ENCODE data around the gene PRKAA2.

PRKAA2 gene

DNA sequence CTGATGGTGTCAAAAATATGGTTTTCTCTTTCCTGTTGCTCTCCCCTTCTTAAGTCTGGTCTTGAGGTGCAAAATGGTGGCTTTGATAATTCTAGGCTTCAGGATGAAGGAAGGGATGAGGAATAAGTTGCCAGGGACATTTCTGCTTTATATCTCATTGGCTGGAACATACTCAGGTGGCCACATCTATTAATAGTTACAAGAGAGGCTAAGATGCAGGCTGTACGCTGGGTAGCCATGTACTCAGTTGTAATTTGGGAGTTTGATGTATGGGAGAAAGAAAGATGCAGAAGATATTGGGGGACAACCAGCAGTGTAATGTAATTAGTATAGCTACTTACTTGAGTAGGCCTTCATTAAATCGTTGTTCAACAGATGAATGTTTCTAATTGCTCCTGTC is 25.2 kb downstream of the PRKAA2 start:
- no peak overlapping the region for H3K27ac Mint-ChIP-seq
- H3K4me3 Mint-ChIP-seq: no peak overlapping the region
- no peaks in the 10 kb centered on the region for H3K4me1 Mint-ChIP-seq (ENCODE audit: low read depth)
- no peaks in the 10 kb centered on the region for H3K27me3 Mint-ChIP-seq
- no peaks in the 10 kb centered on the region for H3K9me3 Mint-ChIP-seq
- intact Hi-C loops (cut with micrococcal nuclease): no loop called here
- no peaks in the 10 kb centered on the region for H3K36me3 Mint-ChIP-seq (ENCODE audit: low read depth)

DNA sequence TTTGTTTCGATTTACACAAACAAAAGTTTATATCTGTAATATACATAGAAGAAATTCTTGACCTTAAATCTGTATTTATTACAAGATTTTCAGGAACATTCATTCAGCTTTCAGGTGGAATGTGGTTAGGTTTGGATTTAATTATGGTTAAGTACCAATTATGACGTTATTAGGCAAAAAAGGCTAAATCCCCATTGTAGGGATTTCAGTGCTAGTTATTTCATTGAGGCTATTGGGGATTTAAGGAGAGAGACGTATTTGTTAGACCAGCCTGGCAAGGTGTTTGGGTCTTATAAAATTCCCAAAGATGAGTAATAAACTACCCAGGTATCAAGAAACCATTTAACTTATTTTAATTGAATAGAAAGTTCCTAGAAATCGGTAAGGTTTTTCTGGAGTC is 26.0 kb downstream of the PRKAA2 start:
- no peak overlapping the region for H3K27ac Mint-ChIP-seq
- no peaks in the 10 kb centered on the region for H3K27me3 Mint-ChIP-seq
- intact Hi-C loops (cut with micrococcal nuclease): no loop called here
- no peaks in the 10 kb centered on the region for H3K9me3 Mint-ChIP-seq
- no peaks in the 10 kb centered on the region for H3K4me1 Mint-ChIP-seq (ENCODE audit: low read depth)
- H3K4me3 Mint-ChIP-seq: no peak overlapping the region
- no peaks in the 10 kb centered on the region for H3K36me3 Mint-ChIP-seq (ENCODE audit: low read depth)

DNA sequence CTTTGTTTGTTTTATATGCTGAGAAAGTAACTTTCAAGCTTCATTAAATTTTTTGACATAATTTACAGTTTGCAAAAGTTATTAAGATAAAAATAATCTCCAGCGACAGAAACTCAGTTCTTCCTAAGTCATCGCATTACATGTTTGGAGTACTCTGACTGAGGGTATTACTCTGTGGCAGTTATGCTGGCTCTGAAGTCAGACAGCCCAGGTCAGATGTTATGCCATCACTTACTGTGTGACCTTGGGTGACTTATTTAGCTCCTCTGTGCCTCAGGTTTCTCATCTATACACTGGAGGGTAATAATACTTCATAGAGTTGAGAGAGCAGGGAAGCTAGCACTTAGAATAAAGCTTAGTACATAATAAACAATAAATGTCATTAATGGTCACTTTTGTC is 26.4 kb downstream of the PRKAA2 start:
- H3K27me3 Mint-ChIP-seq: no peaks in the 10 kb centered on the region
- no peak overlapping the region for H3K4me3 Mint-ChIP-seq
- intact Hi-C loops (cut with micrococcal nuclease): no loop called here
- H3K36me3 Mint-ChIP-seq (ENCODE audit: low read depth): no peaks in the 10 kb centered on the region
- H3K4me1 Mint-ChIP-seq (ENCODE audit: low read depth): no peaks in the 10 kb centered on the region
- no peaks in the 10 kb centered on the region for H3K9me3 Mint-ChIP-seq
- H3K27ac Mint-ChIP-seq: no peak overlapping the region

DNA sequence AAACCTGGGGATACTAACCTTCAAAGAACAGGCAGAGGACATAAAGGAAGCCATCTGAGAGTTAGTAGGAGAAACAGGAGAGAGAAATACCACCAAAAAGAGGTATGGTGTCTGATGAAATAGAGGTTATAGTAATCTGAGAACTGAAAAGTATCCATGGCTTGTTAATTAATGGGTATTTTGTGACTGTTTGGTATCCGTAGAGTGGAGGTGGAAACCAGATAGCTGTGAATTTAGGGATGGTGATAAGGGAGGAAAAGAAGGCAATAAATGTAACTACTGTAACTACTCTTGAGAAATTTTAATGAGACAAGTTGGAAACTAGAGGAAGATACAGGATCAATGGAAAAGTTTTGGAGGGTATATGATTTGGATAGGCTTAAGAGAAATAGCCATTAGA is 27.5 kb downstream of the PRKAA2 start:
- intact Hi-C loops (cut with micrococcal nuclease): no loop called here
- no peak overlapping the region for H3K4me3 Mint-ChIP-seq
- H3K4me1 Mint-ChIP-seq (ENCODE audit: low read depth): no peaks in the 10 kb centered on the region
- H3K27me3 Mint-ChIP-seq: no peaks in the 10 kb centered on the region
- no peaks in the 10 kb centered on the region for H3K36me3 Mint-ChIP-seq (ENCODE audit: low read depth)
- no peaks in the 10 kb centered on the region for H3K9me3 Mint-ChIP-seq
- H3K27ac Mint-ChIP-seq: no peak overlapping the region

DNA sequence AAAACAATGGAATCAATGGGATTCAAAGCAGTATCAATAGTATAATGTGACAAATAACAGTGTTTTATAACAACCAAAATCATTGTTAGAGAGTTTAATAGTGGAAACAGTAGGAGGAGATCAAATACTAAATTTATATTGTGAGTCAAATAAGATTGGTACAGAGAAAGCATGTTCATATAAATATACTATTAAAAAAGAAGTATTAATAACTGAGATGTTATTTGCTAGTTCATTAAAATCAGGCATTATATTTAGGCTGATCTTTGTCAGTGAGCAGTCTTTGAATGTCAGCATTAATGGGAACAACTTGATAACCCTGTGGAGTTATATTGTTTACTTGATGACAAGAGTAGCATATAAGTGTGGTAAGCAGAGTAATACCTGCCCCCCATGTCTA is 30.6 kb downstream of the PRKAA2 start:
- Mint-ChIP-seq H3K4me3 (no peak overlapping the region), H3K27ac (no peak overlapping the region), H3K4me1 (ENCODE audit: low read depth) (no peaks in the 10 kb centered on the region), H3K27me3 (no peaks in the 10 kb centered on the region), H3K9me3 (no peaks in the 10 kb centered on the region), H3K36me3 (ENCODE audit: low read depth) (no peaks in the 10 kb centered on the region)
- intact Hi-C loops (cut with micrococcal nuclease): no loop called here

DNA sequence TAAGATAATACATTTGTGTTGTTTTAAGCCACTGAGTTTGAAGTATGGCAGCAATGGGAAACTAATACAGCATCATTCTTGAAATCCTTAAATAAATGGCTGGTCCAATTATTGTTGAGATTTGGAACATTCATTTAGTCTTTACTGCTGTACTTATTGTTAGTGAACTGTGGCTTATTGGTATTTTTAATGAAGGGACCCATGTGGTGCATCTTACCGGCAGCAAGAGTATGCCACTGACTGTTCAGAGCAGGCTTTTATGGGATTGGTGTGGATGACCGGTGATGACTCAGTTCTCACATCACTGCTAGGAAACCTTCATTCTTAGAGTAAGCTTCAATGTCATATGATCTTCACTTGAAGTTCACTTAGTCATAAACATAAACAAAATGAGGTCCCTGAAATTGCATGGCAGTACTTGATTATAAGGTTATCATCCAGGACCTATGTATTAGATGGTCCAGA is 31.5 kb downstream of the PRKAA2 start:
- Mint-ChIP-seq H3K9me3 (no peaks in the 10 kb centered on the region), H3K4me1 (ENCODE audit: low read depth) (no peaks in the 10 kb centered on the region), H3K4me3 (no peak overlapping the region), H3K27ac (no peak overlapping the region), H3K36me3 (ENCODE audit: low read depth) (no peaks in the 10 kb centered on the region), H3K27me3 (no peaks in the 10 kb centered on the region)
- intact Hi-C loops (cut with micrococcal nuclease): no loop called here

DNA sequence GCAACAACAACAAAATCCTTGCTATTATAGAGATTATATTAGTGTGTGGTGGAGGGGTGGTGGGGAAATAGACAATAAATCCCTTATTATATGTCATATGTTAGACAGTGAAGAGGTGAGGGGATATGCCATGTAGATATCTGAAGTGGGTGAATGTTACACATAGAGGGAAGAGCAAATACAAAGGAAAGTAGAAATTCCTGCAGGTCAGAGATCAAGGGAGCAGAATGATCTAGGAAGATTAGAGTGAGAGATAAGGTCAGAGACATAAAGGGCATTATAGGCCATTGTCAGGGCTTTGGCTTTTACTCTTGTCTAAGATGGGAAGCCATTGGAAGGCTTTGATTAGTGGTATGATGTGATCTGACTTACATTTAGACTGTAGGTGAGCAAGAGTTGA is 38.5 kb downstream of the PRKAA2 start:
- Mint-ChIP-seq H3K27ac (no peak overlapping the region), H3K36me3 (ENCODE audit: low read depth) (no peaks in the 10 kb centered on the region), H3K4me1 (ENCODE audit: low read depth) (no peaks in the 10 kb centered on the region), H3K9me3 (no peaks in the 10 kb centered on the region), H3K4me3 (no peak overlapping the region), H3K27me3 (no peaks in the 10 kb centered on the region)
- intact Hi-C loops (cut with micrococcal nuclease): no loop called here

DNA sequence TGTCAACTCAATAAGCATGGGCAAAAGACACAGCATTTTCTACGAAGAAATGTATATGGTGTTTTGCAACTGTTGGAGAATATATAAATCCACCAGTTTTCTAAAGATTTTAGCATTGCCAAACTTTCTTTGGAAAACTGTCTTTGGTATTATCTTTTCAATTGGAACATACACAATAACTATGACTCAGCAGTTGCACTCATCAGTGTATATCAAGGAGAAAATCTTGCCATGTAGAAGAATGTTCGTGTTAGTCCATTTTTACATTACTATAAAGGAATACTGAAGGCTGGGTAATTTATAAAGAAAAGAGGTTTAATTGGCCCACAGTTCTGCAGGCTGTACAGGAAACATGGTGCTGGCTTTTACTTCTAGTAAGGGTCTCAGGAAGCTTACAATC is 41.1 kb downstream of the PRKAA2 start:
- no peak overlapping the region for H3K4me3 Mint-ChIP-seq
- no peaks in the 10 kb centered on the region for H3K4me1 Mint-ChIP-seq (ENCODE audit: low read depth)
- no peak overlapping the region for H3K27ac Mint-ChIP-seq
- H3K36me3 Mint-ChIP-seq (ENCODE audit: low read depth): no peaks in the 10 kb centered on the region
- intact Hi-C loops (cut with micrococcal nuclease): no loop called here
- H3K9me3 Mint-ChIP-seq: no peaks in the 10 kb centered on the region
- H3K27me3 Mint-ChIP-seq: no peaks in the 10 kb centered on the region

DNA sequence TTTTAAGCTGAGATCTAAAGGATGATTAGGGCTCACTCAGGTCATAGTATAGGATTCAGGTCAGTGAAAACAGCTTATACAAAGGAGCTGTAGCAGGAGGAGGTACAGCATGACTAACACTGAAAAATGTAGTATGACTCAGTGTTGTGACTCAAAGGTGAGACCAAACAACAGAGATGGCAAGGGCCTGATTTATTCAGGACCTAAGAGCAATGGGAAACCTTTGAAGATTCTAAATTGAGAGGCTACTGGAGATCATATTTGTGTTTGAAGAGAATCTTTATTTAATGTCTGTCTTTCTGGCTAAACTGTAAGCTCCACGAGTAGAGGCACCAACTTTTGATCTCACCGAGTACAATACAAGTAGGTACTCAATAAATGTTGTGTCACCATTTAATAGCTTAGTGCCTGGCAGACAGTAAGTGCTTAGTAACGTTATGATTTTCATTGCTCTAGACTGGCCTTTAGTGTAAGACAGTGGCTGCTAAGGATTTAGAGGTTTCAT is 43.5 kb downstream of the PRKAA2 start:
- no peak overlapping the region for H3K4me3 Mint-ChIP-seq
- no peaks in the 10 kb centered on the region for H3K9me3 Mint-ChIP-seq
- H3K4me1 Mint-ChIP-seq (ENCODE audit: low read depth): no peaks in the 10 kb centered on the region
- H3K27me3 Mint-ChIP-seq: no peaks in the 10 kb centered on the region
- no peaks in the 10 kb centered on the region for H3K36me3 Mint-ChIP-seq (ENCODE audit: low read depth)
- H3K27ac Mint-ChIP-seq: no peak overlapping the region
- intact Hi-C loops (cut with micrococcal nuclease): no loop called here

DNA sequence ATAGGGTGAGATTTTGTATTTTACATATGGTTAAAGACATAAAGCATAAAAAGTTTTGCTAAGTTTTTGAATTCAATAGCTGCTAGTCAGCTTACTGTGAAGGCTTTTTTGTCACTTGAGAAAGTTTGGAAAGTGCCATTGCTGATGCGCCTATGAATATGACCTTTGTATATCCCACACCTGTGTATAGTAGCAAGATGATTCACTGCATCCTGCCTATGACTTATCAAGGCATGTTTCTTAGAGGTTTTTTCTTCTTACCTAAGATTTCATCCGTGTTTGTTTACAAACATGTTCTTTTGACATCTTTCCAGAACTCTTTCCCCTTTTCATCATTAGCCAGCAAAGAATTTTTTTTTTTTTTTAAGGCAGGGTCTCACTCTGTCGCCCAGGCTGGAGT is 51.5 kb downstream of the PRKAA2 start:
- no peaks in the 10 kb centered on the region for H3K36me3 Mint-ChIP-seq (ENCODE audit: low read depth)
- no peaks in the 10 kb centered on the region for H3K27me3 Mint-ChIP-seq
- intact Hi-C loops (cut with micrococcal nuclease): no loop called here
- peaks cover 9% of the 10 kb centered on the region for H3K9me3 Mint-ChIP-seq
- H3K27ac Mint-ChIP-seq: no peak overlapping the region
- no peak overlapping the region for H3K4me3 Mint-ChIP-seq
- H3K4me1 Mint-ChIP-seq (ENCODE audit: low read depth): no peaks in the 10 kb centered on the region

DNA sequence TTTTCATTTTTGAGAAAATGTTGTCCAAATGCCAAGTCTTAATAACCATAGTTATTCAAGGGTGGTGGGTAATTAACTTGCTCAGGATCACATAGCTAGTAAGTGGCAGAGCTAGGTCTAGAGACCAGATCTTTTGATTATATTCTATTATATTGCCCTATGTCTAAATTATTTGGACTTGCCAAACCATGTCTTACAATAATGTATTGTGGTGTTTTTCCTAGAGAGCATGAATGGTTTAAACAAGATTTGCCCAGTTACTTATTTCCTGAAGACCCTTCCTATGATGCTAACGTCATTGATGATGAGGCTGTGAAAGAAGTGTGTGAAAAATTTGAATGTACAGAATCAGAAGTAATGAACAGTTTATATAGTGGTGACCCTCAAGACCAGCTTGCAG is 58.6 kb downstream of the PRKAA2 start:
- Mint-ChIP-seq H3K36me3 (ENCODE audit: low read depth) (no peaks in the 10 kb centered on the region), H3K27me3 (no peaks in the 10 kb centered on the region), H3K9me3 (peaks cover 9% of the 10 kb centered on the region), H3K4me3 (no peak overlapping the region), H3K4me1 (ENCODE audit: low read depth) (no peaks in the 10 kb centered on the region), H3K27ac (no peak overlapping the region)
- intact Hi-C loops (cut with micrococcal nuclease): no loop called here

DNA sequence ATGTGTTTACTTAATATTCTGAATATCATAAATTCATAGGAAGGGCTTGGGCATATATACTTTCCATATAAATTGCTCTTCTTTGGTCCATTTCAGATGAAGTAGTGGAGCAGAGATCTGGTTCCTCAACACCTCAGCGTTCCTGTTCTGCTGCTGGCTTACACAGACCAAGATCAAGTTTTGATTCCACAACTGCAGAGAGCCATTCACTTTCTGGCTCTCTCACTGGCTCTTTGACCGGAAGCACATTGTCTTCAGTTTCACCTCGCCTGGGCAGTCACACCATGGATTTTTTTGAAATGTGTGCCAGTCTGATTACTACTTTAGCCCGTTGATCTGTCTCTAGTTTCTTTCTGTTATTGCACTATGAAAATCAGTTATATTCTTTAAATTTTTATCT is 62.3 kb downstream of the PRKAA2 start:
- intact Hi-C loops (cut with micrococcal nuclease): no loop called here
- no peak overlapping the region for H3K4me3 Mint-ChIP-seq
- H3K9me3 Mint-ChIP-seq: no peaks in the 10 kb centered on the region
- no peaks in the 10 kb centered on the region for H3K27me3 Mint-ChIP-seq
- no peaks in the 10 kb centered on the region for H3K4me1 Mint-ChIP-seq (ENCODE audit: low read depth)
- no peak overlapping the region for H3K27ac Mint-ChIP-seq
- H3K36me3 Mint-ChIP-seq (ENCODE audit: low read depth): no peaks in the 10 kb centered on the region

DNA sequence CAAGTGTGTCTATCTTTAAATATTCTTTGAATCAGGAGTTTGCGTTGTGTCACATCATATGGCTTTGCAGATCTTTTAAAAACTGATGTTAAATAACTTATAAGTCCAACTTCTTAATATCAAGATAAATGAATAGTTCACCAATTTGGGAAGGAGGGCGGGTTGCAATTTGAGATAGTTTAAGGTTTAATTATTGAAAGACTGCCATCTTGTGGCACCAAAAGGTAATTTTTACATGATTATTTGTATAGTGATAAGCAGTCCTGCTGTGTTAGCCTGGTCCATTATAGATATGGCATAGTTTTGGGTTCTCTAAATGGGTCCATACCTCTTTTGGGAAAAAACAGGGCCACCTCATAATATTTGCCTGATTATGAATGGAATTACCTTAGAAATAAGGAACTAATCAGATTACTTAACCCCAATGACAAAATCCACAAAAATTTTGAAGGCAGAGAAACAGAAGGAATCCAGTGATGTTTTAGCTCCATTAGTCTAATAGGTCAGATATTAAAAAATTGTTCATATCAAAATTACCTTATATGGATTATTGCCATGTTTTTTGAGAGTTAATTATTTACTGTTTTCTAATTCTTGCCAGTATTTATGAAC is 64.3 kb downstream of the PRKAA2 start:
- H3K36me3 Mint-ChIP-seq (ENCODE audit: low read depth): no peaks in the 10 kb centered on the region
- intact Hi-C loops (cut with micrococcal nuclease): no loop called here
- H3K27me3 Mint-ChIP-seq: no peaks in the 10 kb centered on the region
- no peak overlapping the region for H3K27ac Mint-ChIP-seq
- no peaks in the 10 kb centered on the region for H3K4me1 Mint-ChIP-seq (ENCODE audit: low read depth)
- no peaks in the 10 kb centered on the region for H3K9me3 Mint-ChIP-seq
- H3K4me3 Mint-ChIP-seq: no peak overlapping the region

DNA sequence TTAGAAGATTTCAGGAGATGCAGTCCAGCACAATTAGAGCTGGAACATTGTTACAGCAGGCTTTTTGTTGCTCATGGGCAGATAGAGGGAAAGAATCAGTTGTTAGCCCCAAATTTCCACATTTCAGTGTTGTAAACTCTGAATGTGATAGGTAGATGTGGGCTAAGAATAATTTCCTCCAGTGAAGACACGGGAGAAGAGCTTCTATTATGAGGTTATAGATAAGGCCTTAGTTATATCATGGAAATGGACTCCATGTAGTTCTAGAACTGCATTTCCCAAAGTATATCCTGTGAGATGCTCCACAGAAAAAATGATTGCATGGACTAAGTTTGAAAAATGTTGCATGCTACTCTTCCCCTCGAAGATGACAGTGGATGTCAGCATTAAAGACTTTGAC is 64.9 kb downstream of the PRKAA2 start:
- Mint-ChIP-seq H3K9me3 (no peaks in the 10 kb centered on the region), H3K4me3 (no peak overlapping the region), H3K4me1 (ENCODE audit: low read depth) (no peaks in the 10 kb centered on the region), H3K36me3 (ENCODE audit: low read depth) (no peaks in the 10 kb centered on the region), H3K27me3 (no peaks in the 10 kb centered on the region), H3K27ac (no peak overlapping the region)
- intact Hi-C loops (cut with micrococcal nuclease): loop anchor here (2.0 kb wide), 1 partner anchor 1335 kb away; no protein-coding TSS in a partner anchor

DNA sequence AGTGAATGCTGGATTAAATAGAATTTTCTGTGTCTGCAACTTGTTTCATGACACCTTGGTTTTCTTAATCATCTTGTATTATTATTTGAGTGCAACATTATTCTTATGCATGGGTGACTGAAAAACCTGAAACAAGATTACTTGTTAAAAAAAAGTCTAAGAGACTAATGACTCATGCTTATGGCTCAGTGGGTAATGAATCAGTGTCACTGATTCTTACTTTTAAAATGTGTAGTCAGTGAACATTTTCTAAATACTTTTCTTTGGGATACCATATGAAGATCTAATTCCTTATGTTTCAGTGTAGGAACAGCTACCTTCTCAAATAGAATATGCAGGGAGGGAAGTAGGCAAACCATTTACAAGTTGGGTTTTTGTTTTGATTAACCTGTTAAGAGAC is 65.5 kb downstream of the PRKAA2 start:
- Mint-ChIP-seq H3K27ac (no peak overlapping the region), H3K4me1 (ENCODE audit: low read depth) (no peaks in the 10 kb centered on the region), H3K9me3 (no peaks in the 10 kb centered on the region), H3K27me3 (no peaks in the 10 kb centered on the region), H3K36me3 (ENCODE audit: low read depth) (no peaks in the 10 kb centered on the region), H3K4me3 (no peak overlapping the region)
- intact Hi-C loops (cut with micrococcal nuclease): loop anchor here (2.0 kb wide), 1 partner anchor 1336 kb away; no protein-coding TSS in a partner anchor

Data from dendritic cell treated with granulocyte-macrophage colony-stimulating factor and Interleukin-4, amounts not matched to agents 40 ng/mL and 50 ng/mL, for 4 days (primary cell).